ENCODE data around the gene AGPS. TPM values are rescaled to one million over a fixed set of nuclear protein-coding genes. Genes with fewer than 3 reads are reported as not detected.

Gene AGPS
- total and polyA plus RNA-seq, 7 donors: 13.1 to 37.5 (median 22.0) TPM

GRCh38 chr2:177516824-177517544 lies 124.4 kb downstream of the AGPS start:
- H3K9me3 ChIP-seq: no peaks in the 10 kb centered on the region
- TF ChIP-seq, protein P1, sequence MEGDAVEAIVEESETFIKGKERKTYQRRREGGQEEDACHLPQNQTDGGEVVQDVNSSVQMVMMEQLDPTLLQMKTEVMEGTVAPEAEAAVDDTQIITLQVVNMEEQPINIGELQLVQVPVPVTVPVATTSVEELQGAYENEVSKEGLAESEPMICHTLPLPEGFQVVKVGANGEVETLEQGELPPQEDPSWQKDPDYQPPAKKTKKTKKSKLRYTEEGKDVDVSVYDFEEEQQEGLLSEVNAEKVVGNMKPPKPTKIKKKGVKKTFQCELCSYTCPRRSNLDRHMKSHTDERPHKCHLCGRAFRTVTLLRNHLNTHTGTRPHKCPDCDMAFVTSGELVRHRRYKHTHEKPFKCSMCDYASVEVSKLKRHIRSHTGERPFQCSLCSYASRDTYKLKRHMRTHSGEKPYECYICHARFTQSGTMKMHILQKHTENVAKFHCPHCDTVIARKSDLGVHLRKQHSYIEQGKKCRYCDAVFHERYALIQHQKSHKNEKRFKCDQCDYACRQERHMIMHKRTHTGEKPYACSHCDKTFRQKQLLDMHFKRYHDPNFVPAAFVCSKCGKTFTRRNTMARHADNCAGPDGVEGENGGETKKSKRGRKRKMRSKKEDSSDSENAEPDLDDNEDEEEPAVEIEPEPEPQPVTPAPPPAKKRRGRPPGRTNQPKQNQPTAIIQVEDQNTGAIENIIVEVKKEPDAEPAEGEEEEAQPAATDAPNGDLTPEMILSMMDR (IDR thresholded peaks at IDR 0.05): no peak
- TF ChIP-seq POLR2AphosphoS5 (IDR thresholded peaks at IDR 0.05) (no peak), EP300 (IDR thresholded peaks at IDR 0.05) (no peak), POLR2A (IDR thresholded peaks at IDR 0.05) (no peak)
- no peaks in the 10 kb centered on the region for H3K27me3 ChIP-seq
- intact Hi-C loops (cut with DNase I): no loop called here
- H3K4me3 ChIP-seq: no peak overlapping the region
- 89 to 90% methylated on average over 4 of the region's 4 CpGs for WGBS, 2 donors
- no peak for DNase-seq
- no peak overlapping the region for H3K27ac ChIP-seq
- peaks cover 0 to 4% (median 0%) of the 10 kb centered on the region in 4 donors for H3K4me1 ChIP-seq
- H3K36me3 ChIP-seq: peaks cover 0 to 43% (median 0%) of the 10 kb centered on the region in 4 donors

GRCh38 chr2:177518754-177519153 lies 126.2 kb downstream of the AGPS start:
- H3K9me3 ChIP-seq: no peaks in the 10 kb centered on the region
- no peak for DNase-seq
- peaks cover 0 to 4% (median 0%) of the 10 kb centered on the region in 4 donors for H3K4me1 ChIP-seq
- TF ChIP-seq POLR2A (IDR thresholded peaks at IDR 0.05) (no peak), EP300 (IDR thresholded peaks at IDR 0.05) (no peak), POLR2AphosphoS5 (IDR thresholded peaks at IDR 0.05) (no peak)
- TF ChIP-seq, protein P1 (IDR thresholded peaks at IDR 0.05): no peak
- no peaks in the 10 kb centered on the region for H3K27me3 ChIP-seq
- WGBS, 2 donors: 97% methylated on average over 2 of the region's 2 CpGs
- no peak overlapping the region for H3K27ac ChIP-seq
- no peak overlapping the region for H3K4me3 ChIP-seq
- intact Hi-C loops (cut with DNase I): no loop called here
- peaks cover 0 to 50% (median 0%) of the 10 kb centered on the region in 4 donors for H3K36me3 ChIP-seq

DNA sequence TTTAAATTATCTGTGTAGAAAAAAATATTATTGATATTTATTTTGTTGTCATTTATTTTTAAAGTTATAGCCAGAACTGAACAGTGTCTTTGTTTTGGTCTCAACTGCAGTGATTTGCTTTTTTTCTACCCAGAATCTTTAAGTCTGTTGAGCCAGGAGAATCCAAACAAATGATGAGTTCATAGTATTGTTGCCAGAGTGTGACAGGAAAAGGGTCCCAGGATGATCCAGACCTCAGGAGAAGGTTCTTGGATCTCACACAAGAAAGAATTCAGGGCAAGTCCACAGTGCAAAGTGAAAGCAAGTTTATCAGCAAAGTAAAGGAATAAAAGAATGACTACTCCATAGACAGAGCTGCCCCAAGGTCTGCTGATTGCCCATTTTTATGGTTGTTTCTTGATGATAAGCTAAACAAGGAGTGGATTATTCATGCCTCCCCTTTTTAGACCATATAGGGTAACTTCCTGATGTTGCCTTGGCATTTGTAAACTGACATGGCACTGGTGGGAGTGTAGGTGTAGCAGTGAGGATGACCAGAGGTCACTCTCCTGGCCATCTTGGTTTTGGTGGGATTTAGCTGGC lies 127.1 kb downstream of the AGPS start:
- no peaks in the 10 kb centered on the region for H3K27me3 ChIP-seq
- TF ChIP-seq, protein P1 (IDR thresholded peaks at IDR 0.05): no peak
- TF ChIP-seq POLR2A (IDR thresholded peaks at IDR 0.05) (no peak), POLR2AphosphoS5 (IDR thresholded peaks at IDR 0.05) (no peak), EP300 (IDR thresholded peaks at IDR 0.05) (no peak)
- DNase-seq: no peak
- no peaks in the 10 kb centered on the region for H3K9me3 ChIP-seq
- H3K4me1 ChIP-seq: peaks cover 0 to 4% (median 0%) of the 10 kb centered on the region in 4 donors
- no peak overlapping the region for H3K27ac ChIP-seq
- intact Hi-C loops (cut with DNase I): no loop called here
- H3K36me3 ChIP-seq: peaks cover 0 to 47% (median 0%) of the 10 kb centered on the region in 4 donors
- no peak overlapping the region for H3K4me3 ChIP-seq

- no peak overlapping the region for H3K27ac ChIP-seq
- peaks cover 0 to 40% (median 0%) of the 10 kb centered on the region in 4 donors for H3K36me3 ChIP-seq
- 90 to 94% methylated on average over 2 of the region's 2 CpGs for WGBS, 2 donors
- TF ChIP-seq, protein P1 (IDR thresholded peaks at IDR 0.05): no peak
- TF ChIP-seq EP300 (IDR thresholded peaks at IDR 0.05) (no peak), POLR2A (IDR thresholded peaks at IDR 0.05) (no peak), POLR2AphosphoS5 (IDR thresholded peaks at IDR 0.05) (no peak)
- no peak overlapping the region for H3K4me3 ChIP-seq
- no peaks in the 10 kb centered on the region for H3K9me3 ChIP-seq
- no peak for DNase-seq
- H3K4me1 ChIP-seq: peaks cover 0 to 4% (median 0%) of the 10 kb centered on the region in 4 donors
- intact Hi-C loops (cut with DNase I): no loop called here
- no peaks in the 10 kb centered on the region for H3K27me3 ChIP-seq
These were observed 127.8 kb downstream of the AGPS start for GRCh38 chr2:177520324-177520723.
